GM23338 (cell line): ENCODE data around the gene SLC25A24.

ENCODE experiments used
- EZH2 ChIP-seq: fragments of 200-600 bp; sonication (generic); IDR thresholded peaks from one replicate; pipeline ENCODE4 v1.8.0; 2017; ENCODE audit warnings: antibody characterized with exemption, mild to moderate bottlenecking, low read depth; ENCODE audit not compliant: unreplicated experiment
- EZH2phosphoT487 ChIP-seq: fragments of 200-600 bp; sonication (generic); IDR thresholded peaks from one replicate; pipeline ENCODE4 v1.8.1; 2018; ENCODE audit warnings: antibody characterized with exemption; ENCODE audit not compliant: unreplicated experiment
- POLR2AphosphoS5 ChIP-seq: IDR thresholded peaks from 2 replicates; pipeline ENCODE4 v1.6.1; 2016; ENCODE audit warnings: antibody characterized with exemption, low read depth
- TF ChIP-seq, protein P1 (sequence below), 2 experiments: fragments of 200-600 bp in 1 of 2; sonication (generic) in 1 of 2; conservative IDR thresholded peaks; 2 replicates each; pipeline versions ENCODE4 v1.5.1 to v1.6.1; 2016 to 2017; ENCODE audit warnings: antibody characterized with exemption in 2 of 2, low read depth in 2 of 2, mild to moderate bottlenecking in 2 of 2, moderate library complexity in 1 of 2
- TF ChIP-seq, protein P2 (sequence below): IDR thresholded peaks from one replicate; pipeline ENCODE4 v1.6.1; 2018; ENCODE audit warnings: antibody characterized with exemption; ENCODE audit not compliant: unreplicated experiment

DNA sequence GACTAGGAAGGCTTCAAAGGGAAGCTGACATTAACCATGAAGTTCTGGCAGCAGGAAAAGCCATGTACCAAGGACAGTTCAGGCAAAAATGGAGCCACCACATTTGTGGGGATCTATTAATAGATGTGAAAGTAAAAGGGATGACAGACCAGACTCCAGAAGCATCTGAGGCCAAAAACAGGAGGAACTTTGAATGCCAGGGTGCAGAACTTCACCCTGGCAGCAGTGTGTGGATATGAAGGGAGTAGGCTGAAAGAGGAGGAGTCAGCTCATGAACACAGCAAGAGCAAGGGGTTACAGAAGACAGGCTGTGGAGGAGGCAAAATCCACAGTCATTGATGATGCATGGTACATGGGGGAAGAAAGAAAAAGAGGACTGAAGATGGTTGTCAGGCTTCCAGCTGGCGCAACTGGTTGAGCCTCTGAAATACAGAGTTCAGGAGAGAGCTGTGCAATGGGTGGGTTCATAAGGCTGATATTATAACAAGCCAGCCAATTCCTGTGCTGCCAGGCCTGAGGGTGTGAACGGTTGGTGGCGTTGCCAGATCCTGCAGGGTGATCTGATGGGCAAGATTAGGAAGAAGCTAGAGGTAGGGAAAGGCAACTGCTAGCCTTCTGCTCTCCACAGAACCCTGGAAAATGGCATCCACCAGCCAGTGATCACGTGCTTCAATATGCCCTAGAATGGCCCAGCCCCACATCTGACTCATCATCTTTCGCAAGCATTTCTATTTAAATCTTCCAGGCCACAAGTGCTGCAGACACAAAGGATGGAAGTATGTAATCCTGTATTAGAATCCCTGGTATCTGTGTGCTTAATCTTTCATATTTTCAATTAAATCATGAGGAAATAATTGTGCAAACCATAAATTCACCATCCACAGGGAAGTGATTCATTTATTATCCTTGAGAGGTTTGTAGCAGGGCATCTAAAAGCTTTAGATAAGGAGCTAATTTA is 81.9 kb downstream of the SLC25A24 start:
- TF ChIP-seq, protein P1, sequence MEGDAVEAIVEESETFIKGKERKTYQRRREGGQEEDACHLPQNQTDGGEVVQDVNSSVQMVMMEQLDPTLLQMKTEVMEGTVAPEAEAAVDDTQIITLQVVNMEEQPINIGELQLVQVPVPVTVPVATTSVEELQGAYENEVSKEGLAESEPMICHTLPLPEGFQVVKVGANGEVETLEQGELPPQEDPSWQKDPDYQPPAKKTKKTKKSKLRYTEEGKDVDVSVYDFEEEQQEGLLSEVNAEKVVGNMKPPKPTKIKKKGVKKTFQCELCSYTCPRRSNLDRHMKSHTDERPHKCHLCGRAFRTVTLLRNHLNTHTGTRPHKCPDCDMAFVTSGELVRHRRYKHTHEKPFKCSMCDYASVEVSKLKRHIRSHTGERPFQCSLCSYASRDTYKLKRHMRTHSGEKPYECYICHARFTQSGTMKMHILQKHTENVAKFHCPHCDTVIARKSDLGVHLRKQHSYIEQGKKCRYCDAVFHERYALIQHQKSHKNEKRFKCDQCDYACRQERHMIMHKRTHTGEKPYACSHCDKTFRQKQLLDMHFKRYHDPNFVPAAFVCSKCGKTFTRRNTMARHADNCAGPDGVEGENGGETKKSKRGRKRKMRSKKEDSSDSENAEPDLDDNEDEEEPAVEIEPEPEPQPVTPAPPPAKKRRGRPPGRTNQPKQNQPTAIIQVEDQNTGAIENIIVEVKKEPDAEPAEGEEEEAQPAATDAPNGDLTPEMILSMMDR (conservative IDR thresholded peaks at IDR 0.05; ENCODE audit: low read depth in 2 of 2) = no peak
- TF ChIP-seq EZH2 (no peak), POLR2AphosphoS5 (no peak), EZH2phosphoT487 (no peak)
- TF ChIP-seq, protein P2, sequence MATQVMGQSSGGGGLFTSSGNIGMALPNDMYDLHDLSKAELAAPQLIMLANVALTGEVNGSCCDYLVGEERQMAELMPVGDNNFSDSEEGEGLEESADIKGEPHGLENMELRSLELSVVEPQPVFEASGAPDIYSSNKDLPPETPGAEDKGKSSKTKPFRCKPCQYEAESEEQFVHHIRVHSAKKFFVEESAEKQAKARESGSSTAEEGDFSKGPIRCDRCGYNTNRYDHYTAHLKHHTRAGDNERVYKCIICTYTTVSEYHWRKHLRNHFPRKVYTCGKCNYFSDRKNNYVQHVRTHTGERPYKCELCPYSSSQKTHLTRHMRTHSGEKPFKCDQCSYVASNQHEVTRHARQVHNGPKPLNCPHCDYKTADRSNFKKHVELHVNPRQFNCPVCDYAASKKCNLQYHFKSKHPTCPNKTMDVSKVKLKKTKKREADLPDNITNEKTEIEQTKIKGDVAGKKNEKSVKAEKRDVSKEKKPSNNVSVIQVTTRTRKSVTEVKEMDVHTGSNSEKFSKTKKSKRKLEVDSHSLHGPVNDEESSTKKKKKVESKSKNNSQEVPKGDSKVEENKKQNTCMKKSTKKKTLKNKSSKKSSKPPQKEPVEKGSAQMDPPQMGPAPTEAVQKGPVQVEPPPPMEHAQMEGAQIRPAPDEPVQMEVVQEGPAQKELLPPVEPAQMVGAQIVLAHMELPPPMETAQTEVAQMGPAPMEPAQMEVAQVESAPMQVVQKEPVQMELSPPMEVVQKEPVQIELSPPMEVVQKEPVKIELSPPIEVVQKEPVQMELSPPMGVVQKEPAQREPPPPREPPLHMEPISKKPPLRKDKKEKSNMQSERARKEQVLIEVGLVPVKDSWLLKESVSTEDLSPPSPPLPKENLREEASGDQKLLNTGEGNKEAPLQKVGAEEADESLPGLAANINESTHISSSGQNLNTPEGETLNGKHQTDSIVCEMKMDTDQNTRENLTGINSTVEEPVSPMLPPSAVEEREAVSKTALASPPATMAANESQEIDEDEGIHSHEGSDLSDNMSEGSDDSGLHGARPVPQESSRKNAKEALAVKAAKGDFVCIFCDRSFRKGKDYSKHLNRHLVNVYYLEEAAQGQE = no peak
